ENCODE measurements around the gene ADAMTS3. TPM values are rescaled to one million over a fixed set of nuclear protein-coding genes. Genes with fewer than 3 reads are reported as not detected.

Gene ADAMTS3
- total RNA-seq, 4 donors from 2014 or later, result 0.18 to 0.41 (median 0.23) TPM; not detected in 1

DNA sequence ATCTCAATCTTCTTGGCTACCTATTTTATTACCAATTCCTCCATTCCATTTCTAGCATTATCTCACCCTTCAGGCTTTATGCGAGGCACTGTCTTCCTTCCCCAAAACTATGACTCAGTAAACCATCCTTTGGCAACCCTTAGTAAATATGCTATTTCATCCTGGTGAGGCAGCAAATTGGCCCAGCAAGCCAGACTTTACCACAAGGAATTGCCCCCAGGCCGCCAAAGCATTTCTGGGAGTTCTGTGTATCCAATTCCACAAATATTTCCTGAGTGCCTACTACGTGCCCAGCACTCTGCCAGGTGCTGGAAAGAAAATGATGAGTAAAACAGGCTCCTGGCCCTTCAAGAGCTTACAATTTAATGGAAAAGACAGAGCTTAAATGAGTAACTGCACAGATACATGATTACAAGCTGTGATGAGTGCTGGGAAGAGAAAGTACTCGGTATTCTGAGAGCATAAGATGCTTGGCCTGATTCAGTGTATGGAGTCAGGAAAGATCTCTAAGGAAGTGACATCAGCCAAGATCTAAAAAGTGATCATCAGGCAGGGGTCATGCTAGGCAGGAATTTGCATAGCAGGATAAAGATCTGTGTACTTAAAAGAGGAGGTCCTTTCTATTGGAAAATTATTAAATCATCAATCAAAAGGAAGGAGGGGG is 193.8 kb downstream of the ADAMTS3 start:
- no peak for DNase-seq
- Histone ChIP-seq H3K4me1 (peaks cover 0 to 7% of the 10 kb centered on the region in 2 donors), H3K4me3 (no peak overlapping the region), H3K9me3 (no peaks in the 10 kb centered on the region), H3K27me3 (no peaks in the 10 kb centered on the region), H3K27ac (no peak overlapping the region), H3K36me3 (no peaks in the 10 kb centered on the region)
- intact Hi-C loops (cut with DNase I; ENCODE audit: low total_unique reads), result no loop called here
- in situ Hi-C loops (cut with MboI; ENCODE audit: low sequenced_read_pairs in 4 of 4), result no loop called here
- ATAC-seq, result no peak
- no peak for TF ChIP-seq POLR2A (IDR thresholded peaks at IDR 0.05)
- TF ChIP-seq, protein P1, sequence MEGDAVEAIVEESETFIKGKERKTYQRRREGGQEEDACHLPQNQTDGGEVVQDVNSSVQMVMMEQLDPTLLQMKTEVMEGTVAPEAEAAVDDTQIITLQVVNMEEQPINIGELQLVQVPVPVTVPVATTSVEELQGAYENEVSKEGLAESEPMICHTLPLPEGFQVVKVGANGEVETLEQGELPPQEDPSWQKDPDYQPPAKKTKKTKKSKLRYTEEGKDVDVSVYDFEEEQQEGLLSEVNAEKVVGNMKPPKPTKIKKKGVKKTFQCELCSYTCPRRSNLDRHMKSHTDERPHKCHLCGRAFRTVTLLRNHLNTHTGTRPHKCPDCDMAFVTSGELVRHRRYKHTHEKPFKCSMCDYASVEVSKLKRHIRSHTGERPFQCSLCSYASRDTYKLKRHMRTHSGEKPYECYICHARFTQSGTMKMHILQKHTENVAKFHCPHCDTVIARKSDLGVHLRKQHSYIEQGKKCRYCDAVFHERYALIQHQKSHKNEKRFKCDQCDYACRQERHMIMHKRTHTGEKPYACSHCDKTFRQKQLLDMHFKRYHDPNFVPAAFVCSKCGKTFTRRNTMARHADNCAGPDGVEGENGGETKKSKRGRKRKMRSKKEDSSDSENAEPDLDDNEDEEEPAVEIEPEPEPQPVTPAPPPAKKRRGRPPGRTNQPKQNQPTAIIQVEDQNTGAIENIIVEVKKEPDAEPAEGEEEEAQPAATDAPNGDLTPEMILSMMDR (IDR thresholded peaks at IDR 0.05 in 4 of 5, conservative IDR thresholded peaks at IDR 0.05 in 1 of 5), result no peak

DNA sequence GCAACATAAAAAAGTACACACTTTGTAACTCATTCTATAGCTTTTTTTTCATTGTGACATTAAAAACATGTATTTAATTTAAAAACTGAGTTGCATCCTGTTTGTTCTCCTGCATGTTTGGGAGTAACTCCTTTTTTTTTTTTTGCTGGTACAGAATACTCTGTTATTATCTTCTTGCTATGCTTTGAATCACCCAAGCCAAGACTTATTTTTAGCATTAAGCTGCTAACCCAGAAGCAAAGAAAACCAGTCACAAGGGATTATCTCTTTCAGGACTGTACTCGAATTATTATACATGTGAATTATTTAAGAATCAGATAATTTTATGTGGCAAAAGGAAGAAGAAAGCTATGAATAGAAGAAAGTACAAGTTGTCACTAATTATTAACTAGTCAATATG is 194.9 kb downstream of the ADAMTS3 start:
- intact Hi-C loops (cut with DNase I; ENCODE audit: low total_unique reads), result no loop called here
- no peaks in the 10 kb centered on the region for H3K9me3 ChIP-seq
- no peaks in the 10 kb centered on the region for H3K27me3 ChIP-seq
- no peak for DNase-seq
- no peak overlapping the region for H3K27ac ChIP-seq
- no peaks in the 10 kb centered on the region for H3K36me3 ChIP-seq
- peaks cover 0 to 7% of the 10 kb centered on the region in 2 donors for H3K4me1 ChIP-seq
- H3K4me3 ChIP-seq, result no peak overlapping the region
- in situ Hi-C loops (cut with MboI; ENCODE audit: low sequenced_read_pairs in 4 of 4), result no loop called here
- TF ChIP-seq, protein P1 (IDR thresholded peaks at IDR 0.05 in 4 of 5, conservative IDR thresholded peaks at IDR 0.05 in 1 of 5), result no peak
- TF ChIP-seq POLR2A (IDR thresholded peaks at IDR 0.05), result no peak
- no peak for ATAC-seq

DNA sequence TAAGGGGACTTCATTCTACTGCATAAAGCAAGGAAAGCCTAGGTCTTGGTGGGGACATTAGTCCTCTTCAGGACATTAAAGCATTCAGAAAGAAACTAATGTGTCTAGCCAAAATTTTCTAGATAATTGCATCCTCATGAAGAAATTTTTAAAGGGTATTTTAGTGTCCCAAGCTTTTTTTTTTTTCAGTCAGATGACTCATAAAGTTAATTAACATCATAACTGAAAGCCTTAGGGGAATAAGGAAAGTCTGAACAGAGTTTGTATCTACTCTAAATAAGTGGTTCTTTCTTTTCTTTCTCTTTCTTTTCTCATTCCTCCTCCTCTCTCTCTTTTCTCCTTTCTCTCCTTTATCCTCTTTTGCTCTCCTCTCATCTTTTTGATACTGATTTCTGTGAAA is 202.4 kb downstream of the ADAMTS3 start:
- H3K27ac ChIP-seq, result no peak overlapping the region
- no peaks in the 10 kb centered on the region for H3K36me3 ChIP-seq
- H3K9me3 ChIP-seq, result no peaks in the 10 kb centered on the region
- ATAC-seq (no peak), DNase-seq (no peak)
- no peaks in the 10 kb centered on the region for H3K4me1 ChIP-seq
- TF ChIP-seq POLR2A (IDR thresholded peaks at IDR 0.05), result no peak
- TF ChIP-seq, protein P1 (IDR thresholded peaks at IDR 0.05 in 4 of 5, conservative IDR thresholded peaks at IDR 0.05 in 1 of 5), result no peak
- in situ Hi-C loops (cut with MboI; ENCODE audit: low sequenced_read_pairs in 4 of 4), result no loop called here
- intact Hi-C loops (cut with DNase I; ENCODE audit: low total_unique reads), result no loop called here
- H3K4me3 ChIP-seq, result no peak overlapping the region
- H3K27me3 ChIP-seq, result no peaks in the 10 kb centered on the region

DNA sequence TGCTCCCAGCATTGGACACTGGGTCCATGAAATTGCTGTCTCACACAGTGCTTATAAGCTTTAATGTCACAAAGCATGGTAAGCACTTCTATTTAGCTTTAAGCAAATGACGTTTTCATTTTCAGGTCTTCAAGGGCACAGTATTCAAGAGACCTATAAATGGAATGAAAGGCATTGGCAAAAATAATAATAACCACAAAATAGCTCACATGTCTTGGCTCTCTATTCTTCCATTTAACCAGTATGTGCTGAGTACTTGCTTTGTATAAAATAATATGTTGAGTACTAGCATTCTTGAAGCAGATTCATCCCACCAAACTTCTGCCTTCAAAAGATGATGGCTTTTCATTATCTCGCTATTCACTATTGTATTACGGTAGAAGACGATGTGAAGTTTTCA is 203.0 kb downstream of the ADAMTS3 start:
- intact Hi-C loops (cut with DNase I; ENCODE audit: low total_unique reads) (no loop called here), in situ Hi-C loops (cut with MboI; ENCODE audit: low sequenced_read_pairs in 4 of 4) (no loop called here)
- DNase-seq (no peak), ATAC-seq (no peak)
- Histone ChIP-seq H3K27ac (no peak overlapping the region), H3K27me3 (no peaks in the 10 kb centered on the region), H3K4me3 (no peak overlapping the region), H3K36me3 (no peaks in the 10 kb centered on the region), H3K9me3 (no peaks in the 10 kb centered on the region), H3K4me1 (no peaks in the 10 kb centered on the region)
- no peak for TF ChIP-seq POLR2A (IDR thresholded peaks at IDR 0.05)
- TF ChIP-seq, protein P1 (IDR thresholded peaks at IDR 0.05 in 4 of 5, conservative IDR thresholded peaks at IDR 0.05 in 1 of 5), result no peak

DNA sequence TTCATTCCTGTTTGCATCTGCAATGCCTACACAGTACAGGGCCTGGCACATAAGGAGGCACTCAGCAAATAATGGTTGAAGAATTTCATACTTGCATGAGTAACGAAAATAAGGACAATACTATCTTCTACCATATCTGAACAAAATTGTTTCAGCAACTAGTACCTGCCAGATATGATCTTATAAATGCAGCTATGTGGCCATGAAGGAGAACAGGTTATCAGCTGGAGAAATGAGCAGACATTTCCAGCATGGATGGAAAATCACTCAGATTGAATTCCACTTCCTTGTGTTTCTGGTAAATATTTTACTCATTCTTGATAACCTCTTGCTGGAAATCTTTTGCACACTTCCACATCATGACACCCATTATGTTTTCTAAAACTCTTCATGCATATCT is 204.0 kb downstream of the ADAMTS3 start:
- no peaks in the 10 kb centered on the region for H3K27me3 ChIP-seq
- TF ChIP-seq, protein P1 (IDR thresholded peaks at IDR 0.05 in 4 of 5, conservative IDR thresholded peaks at IDR 0.05 in 1 of 5), result no peak
- no peak for TF ChIP-seq POLR2A (IDR thresholded peaks at IDR 0.05)
- H3K36me3 ChIP-seq, result no peaks in the 10 kb centered on the region
- intact Hi-C loops (cut with DNase I; ENCODE audit: low total_unique reads), result no loop called here
- no peak overlapping the region for H3K4me3 ChIP-seq
- in situ Hi-C loops (cut with MboI; ENCODE audit: low sequenced_read_pairs in 4 of 4), result no loop called here
- H3K9me3 ChIP-seq, result no peaks in the 10 kb centered on the region
- H3K4me1 ChIP-seq, result no peaks in the 10 kb centered on the region
- DNase-seq (no peak), ATAC-seq (no peak)
- no peak overlapping the region for H3K27ac ChIP-seq
